GM18498 (cell line): ENCODE measurements around the gene USP26.
"Not testable (repeated sequence)": the region's sequence is repeated elsewhere in the genome, so short reads cannot be mapped to it uniquely, and the experiment has no call there.

ENCODE experiments used
- ATAC-seq: cut with Tn5 transposase; IDR thresholded peaks from one replicate; pipeline ENCODE4 v1.9.1; 2021; ENCODE audit warnings: mild to moderate bottlenecking, moderate library complexity; ENCODE audit not compliant: unreplicated experiment

Gene USP26

GRCh38 chrX:133097031-133097430 lies at the start of gene USP26:
USP26 (minus strand) TSS chrX:133097109; CDS start chrX:133028220, 68,889 bp downstream.
- no peak for ATAC-seq

- ATAC-seq = no peak
Observed at GRCh38 chrX:133134282-133134681, 37.4 kb upstream of the USP26 start.

GRCh38 chrX:133120406-133120805 lies 23.5 kb upstream of the USP26 start:
- ATAC-seq = no peak

GRCh38 chrX:133094098-133094731 lies 2.7 kb downstream of the USP26 start:
- no peak for ATAC-seq

GRCh38 chrX:133090236-133090809 lies 6.6 kb downstream of the USP26 start:
- ATAC-seq = no peak

- no peak for ATAC-seq
Observed at GRCh38 chrX:133089411-133089810, 7.5 kb downstream of the USP26 start.

- no peak for ATAC-seq
Observed at GRCh38 chrX:133085785-133086184, 11.1 kb downstream of the USP26 start.

- not testable (repeated sequence) for ATAC-seq
Observed at GRCh38 chrX:133085056-133085455, 11.9 kb downstream of the USP26 start.

GRCh38 chrX:133083899-133084298 lies 13.0 kb downstream of the USP26 start:
- no peak for ATAC-seq

GRCh38 chrX:133081990-133082389 lies 14.9 kb downstream of the USP26 start:
- no peak for ATAC-seq

GRCh38 chrX:133077856-133078255 lies 19.1 kb downstream of the USP26 start:
- ATAC-seq = not testable (repeated sequence)

GRCh38 chrX:133072566-133072965 lies 24.3 kb downstream of the USP26 start:
- ATAC-seq = no peak

GRCh38 chrX:133068461-133068860 lies 28.4 kb downstream of the USP26 start:
- ATAC-seq = no peak

GRCh38 chrX:133056341-133056740 lies 40.6 kb downstream of the USP26 start:
- no peak for ATAC-seq

- no peak for ATAC-seq
Observed at GRCh38 chrX:133054761-133055405, 42.0 kb downstream of the USP26 start.

- ATAC-seq = no peak
Observed at GRCh38 chrX:133053861-133054598, 42.9 kb downstream of the USP26 start.

GRCh38 chrX:133048751-133049150 lies 48.2 kb downstream of the USP26 start:
- no peak for ATAC-seq

GRCh38 chrX:133046601-133047000 lies 50.3 kb downstream of the USP26 start:
- no peak for ATAC-seq

GRCh38 chrX:133045986-133046385 lies 50.9 kb downstream of the USP26 start:
- ATAC-seq = no peak

- not testable (repeated sequence) for ATAC-seq
Observed at GRCh38 chrX:133044145-133044786, 52.6 kb downstream of the USP26 start.

GRCh38 chrX:133042260-133042659 lies 54.6 kb downstream of the USP26 start:
- ATAC-seq = no peak
